C4-2B (cell line): ENCODE results near the gene CNTN4.

Experiments used
- CTCF ChIP-seq: fragments of 450-650 bp; conservative IDR thresholded peaks from 2 replicates; pipeline ENCODE4 v1.5.1; 2017; ENCODE audit warnings: mild to moderate bottlenecking
- ZFX ChIP-seq: fragments of 450-650 bp; IDR thresholded peaks from 2 replicates; pipeline ENCODE4 v1.6.1; 2017

GRCh38 chr3:2452249-2452648 is 353.6 kb downstream of the CNTN4 start:
- TF ChIP-seq CTCF, result no peak
- TF ChIP-seq ZFX, result no peak
